GM19035 (cell line): Measurements from ENCODE around the gene CLRN3.

ENCODE experiments used
- ATAC-seq: cut with Tn5 transposase; IDR thresholded peaks from one replicate; pipeline ENCODE4 v1.9.1; 2021; ENCODE audit not compliant: unreplicated experiment

The CLRN3 gene

GRCh38 chr10:127892743-127893142 lies at the start of gene CLRN3:
CLRN3 (minus strand) TSS chr10:127892941; CDS start chr10:127892784, 157 bp downstream.
- no peak for ATAC-seq

GRCh38 chr10:127940866-127941640 lies 48.3 kb upstream of the CLRN3 start:
- ATAC-seq, result no peak

GRCh38 chr10:127939786-127940330 lies 47.1 kb upstream of the CLRN3 start:
- no peak for ATAC-seq

GRCh38 chr10:127937915-127938463 lies 45.2 kb upstream of the CLRN3 start:
- ATAC-seq, result no peak

- no peak for ATAC-seq
Measured at GRCh38 chr10:127937069-127937468, 44.3 kb upstream of the CLRN3 start.

- no peak for ATAC-seq
Measured at GRCh38 chr10:127935071-127935561, 42.4 kb upstream of the CLRN3 start.

GRCh38 chr10:127934383-127934782 lies 41.6 kb upstream of the CLRN3 start:
- ATAC-seq, result no peak

- ATAC-seq, result no peak
Measured at GRCh38 chr10:127933271-127933670, 40.5 kb upstream of the CLRN3 start.

GRCh38 chr10:127932521-127933270 lies 40.0 kb upstream of the CLRN3 start:
- no peak for ATAC-seq

GRCh38 chr10:127928021-127928806 lies 35.5 kb upstream of the CLRN3 start:
- ATAC-seq, result no peak

- ATAC-seq, result no peak
Measured at GRCh38 chr10:127926455-127926854, 33.7 kb upstream of the CLRN3 start.

- no peak for ATAC-seq
Measured at GRCh38 chr10:127925471-127926207, 32.9 kb upstream of the CLRN3 start.

GRCh38 chr10:127923646-127924045 lies 30.9 kb upstream of the CLRN3 start:
- ATAC-seq, result no peak

GRCh38 chr10:127922675-127923366 lies 30.1 kb upstream of the CLRN3 start:
- no peak for ATAC-seq

GRCh38 chr10:127922206-127922605 lies 29.5 kb upstream of the CLRN3 start:
- ATAC-seq, result no peak

GRCh38 chr10:127921753-127922145 lies 29.0 kb upstream of the CLRN3 start:
- ATAC-seq, result no peak

GRCh38 chr10:127921075-127921752 lies 28.5 kb upstream of the CLRN3 start:
- no peak for ATAC-seq

GRCh38 chr10:127920306-127921074 lies 27.7 kb upstream of the CLRN3 start:
- no peak for ATAC-seq
